HG02623 (cell line): Measurements from ENCODE around the gene ANKLE1.

Experiments
- ATAC-seq: cut with Tn5 transposase; IDR thresholded peaks from one replicate; pipeline ENCODE4 v1.9.1; 2021; ENCODE audit warnings: moderate library complexity; ENCODE audit not compliant: unreplicated experiment

The ANKLE1 gene

DNA sequence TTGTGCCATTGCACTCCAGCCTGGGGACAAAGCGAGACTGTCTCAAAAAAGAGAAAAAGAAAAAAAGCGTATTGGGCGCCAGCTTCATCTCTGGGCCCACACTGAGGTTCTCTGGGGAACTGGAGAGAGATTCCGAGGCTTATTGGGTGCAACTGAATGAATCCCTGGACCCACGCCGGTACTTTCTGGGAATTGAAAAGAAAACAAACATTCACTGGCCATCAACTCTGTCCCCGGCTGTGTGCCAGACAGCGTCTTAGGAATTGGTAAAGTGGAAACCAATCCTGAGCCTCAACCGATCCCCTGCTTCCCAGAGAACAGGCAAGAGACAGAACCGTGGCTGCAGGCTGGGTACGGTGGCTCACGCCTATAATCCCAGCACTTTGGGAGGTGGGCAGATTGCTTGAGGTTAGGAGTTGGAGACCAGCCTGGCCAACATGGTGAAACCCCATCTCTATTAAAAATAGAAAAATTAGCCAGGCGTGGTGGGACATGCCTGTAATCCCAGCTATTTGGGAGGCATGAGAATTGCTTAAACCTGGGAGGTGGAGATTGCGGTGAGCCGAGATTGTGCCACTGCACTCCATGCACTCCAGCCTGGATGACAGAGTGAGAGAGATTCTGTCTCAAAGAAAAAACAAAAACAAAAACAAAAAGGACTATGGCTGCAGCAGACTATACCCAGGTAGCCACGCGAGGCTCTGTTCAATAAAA, 44.3 kb downstream of the ANKLE1 start:
- no peak for ATAC-seq

DNA sequence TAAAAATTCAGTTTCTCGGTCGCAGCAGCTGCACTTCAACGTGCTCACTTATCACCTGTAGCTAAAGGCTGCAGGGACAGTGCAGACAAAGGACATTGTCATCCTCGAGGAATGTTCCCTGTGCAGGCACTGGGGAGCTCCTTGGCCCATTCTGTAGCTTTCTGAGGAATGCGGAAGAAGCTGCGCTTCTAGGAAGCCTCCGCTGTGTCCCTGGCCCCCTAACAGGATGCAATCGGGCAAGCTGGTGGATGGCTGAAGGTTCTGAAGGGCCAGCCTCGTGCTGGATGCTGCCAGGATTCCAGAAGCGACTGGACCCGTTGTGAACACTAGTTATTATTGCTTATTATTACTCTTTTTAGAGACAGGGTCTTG, 44.9 kb downstream of the ANKLE1 start:
- ATAC-seq: no peak

DNA sequence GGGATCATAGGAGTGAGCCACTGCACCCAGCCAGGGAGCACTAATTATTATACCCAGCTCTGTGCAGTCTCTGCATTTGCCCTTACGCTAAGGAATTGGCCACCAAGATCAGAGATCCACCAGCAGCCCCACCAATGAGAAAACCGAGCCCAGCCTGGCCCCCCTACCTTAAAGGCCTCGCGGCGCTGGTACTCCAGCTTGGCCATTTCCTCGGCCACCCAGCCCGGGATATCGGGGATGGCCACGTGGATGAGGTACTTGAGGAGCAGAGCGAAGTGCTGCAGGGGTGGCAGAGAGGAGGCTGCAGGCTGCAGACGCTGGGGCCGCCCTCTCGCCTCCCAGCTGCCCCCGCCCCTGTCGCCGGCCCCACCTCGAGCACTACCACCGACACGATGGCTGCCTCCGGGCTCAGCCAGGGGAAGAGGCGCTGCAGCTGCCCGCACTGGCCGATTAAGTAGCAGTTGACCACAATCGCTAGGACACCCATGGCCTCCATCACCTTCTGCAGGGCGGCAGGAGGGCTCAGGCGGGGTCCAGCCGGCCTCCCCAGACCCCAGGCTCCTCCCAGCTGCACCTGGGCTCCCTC, 45.5 kb downstream of the ANKLE1 start:
- ATAC-seq: no peak

DNA sequence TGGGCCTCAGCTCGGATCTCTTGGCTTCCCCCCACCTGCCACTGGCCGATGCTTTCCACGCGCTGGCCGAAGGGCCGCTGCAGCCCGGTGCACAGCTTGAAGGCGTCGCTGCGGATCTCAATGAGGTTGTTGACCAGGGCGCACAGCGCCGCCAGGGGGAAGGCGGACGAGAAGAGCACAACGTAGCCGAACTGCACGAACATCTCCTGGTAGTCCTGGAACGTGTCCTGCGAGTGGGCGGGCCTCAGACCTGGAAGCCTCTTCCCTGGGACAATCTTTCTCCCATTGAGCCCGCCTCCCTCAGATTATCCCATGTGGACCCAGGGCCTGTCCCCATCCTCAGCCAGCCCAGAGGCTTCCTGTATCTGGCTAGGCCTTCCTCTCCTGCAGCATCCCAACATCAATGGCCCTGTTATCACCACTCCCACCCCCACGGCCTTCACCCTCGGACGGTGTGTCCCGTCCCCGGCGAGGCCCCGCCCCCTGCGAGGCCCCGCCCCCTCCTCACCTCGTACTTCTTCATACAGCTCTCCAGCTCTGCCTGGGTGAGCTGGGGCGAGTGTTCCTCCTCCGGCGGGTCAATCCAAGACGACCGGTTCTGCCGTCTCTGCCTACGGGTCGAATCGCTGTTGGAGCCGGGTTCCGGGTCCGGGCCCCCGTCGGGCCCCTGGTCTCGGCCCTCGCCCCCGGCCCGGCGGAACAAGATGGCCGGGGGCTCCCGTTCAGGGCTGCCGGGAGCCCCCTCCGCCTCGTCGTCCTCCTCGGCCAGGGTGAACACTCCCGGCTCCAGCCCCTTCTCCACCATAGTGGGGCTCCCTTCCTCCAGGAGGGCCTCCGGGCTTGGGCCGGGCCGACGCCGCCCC, 46.2 kb downstream of the ANKLE1 start:
- ATAC-seq: no peak

DNA sequence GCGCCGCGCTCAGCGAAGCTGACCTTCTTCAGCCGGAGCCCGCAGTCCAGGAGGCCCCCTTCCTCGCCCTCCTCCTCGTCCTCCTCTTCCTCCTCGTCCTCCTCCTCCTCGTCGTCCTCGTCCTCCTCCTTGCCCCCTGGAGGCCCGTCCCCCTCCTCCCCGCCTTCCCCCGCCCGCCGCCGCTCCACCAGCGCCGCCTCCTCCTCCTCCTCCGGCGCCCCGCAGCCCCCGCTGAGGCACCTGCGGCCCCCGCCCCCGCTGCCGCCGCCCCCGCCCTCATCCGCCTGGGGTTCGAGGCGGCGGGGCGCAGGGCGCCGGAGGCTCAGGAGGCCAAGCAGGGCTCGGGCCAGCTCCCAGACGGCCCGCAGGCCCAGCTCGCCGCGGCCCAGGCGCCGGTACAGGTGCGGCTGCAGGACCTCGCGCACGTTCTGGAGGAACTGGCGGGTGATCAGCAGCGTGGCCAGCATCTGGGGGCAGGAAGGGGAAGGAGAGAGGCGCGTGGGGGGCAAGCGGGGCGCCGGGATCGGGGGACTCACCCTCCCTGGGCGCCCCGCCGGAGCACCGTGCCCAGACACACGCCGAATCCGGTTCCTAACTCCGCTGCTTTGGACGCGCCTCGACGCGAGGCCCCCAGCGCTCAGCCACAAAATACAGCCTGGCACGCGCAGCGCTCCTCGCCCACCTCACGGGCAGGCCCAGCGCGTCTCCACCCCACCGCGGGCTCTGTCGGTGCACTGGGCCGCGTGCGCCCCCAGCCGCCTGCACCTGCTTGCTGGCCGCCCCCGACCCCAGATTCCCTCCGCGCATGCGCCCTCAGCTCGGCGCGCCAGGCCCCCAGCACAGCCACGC, 47.0 kb downstream of the ANKLE1 start:
- no peak for ATAC-seq

DNA sequence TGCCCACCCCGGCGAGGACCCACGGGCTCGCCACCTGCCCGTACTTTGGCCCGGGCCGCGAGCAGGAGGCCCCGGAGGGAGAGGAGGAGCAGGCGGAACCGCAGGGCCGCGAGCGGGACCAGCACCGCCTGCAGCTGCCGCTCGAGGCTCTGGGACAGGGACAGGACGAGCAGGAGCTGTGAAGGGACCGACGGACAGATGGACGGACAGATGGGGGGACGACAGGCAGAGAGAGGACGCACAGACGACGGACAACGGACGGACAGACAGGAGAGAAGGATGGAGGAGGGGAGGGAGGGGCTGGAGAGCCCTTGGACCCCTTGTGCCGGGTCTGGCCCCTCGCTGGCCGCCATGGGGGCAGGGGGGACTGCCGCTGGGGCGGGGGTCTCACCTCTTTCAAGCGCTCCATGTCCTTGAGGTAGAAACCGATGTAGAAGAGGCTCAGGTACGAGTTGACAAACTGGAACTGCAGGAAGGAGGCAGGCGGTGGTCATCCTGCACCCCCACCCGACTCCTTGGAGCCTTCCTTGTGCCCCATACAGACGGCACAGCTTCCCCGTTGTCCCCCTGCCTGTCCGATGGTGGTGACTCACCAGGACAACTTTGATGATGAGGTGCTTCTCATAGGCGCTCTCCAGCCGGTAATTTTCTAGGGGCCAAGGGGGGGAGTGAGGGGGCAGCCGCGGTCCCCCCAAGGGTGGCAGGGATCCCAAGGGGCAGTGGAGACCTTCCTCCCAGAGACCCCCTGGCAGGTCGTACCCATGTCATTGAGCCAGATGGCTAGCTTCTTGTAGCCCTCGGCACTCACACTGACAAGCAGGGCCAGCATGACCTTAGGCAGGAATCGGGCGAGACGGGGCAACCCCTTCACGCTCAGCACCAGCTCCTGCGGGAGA, 47.9 kb downstream of the ANKLE1 start:
- no peak for ATAC-seq

DNA sequence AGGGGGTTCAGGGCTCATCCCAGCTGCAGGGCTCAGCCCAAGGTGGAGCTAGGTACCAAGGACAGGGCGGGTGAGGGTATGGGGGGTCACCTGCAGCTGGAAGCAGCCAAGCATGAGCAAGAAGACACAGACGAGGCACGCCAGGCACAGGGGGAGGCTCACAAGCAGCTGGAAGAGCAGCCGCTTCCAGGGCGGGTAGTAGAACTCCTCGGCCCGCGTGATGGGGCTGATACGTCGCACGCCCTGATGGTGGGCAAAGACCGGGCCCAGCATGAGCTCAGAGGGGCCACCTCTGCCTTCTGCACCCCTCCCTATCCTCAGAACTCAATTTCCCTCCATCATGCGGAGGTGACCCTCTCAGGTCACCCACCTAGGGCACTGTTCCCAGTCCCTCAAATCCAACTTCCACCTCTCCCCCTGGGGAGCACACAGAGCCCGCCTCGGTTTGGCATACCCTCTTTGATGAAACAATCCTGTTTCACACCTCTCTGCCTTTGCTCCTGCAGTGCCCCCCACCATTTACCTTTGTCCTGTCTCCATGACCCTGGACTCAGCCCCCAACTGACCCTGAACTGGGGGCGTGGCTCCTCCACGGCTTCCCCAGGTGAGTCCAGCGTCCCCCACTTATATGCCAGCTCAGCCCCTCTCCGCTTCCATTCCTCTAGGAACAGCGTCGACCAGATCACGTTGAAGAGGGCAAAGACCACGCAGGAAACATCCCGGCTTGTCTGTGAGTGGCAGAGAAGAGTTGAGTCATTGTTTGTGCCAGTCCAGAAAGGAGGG, 48.8 kb downstream of the ANKLE1 start:
- ATAC-seq: no peak

DNA sequence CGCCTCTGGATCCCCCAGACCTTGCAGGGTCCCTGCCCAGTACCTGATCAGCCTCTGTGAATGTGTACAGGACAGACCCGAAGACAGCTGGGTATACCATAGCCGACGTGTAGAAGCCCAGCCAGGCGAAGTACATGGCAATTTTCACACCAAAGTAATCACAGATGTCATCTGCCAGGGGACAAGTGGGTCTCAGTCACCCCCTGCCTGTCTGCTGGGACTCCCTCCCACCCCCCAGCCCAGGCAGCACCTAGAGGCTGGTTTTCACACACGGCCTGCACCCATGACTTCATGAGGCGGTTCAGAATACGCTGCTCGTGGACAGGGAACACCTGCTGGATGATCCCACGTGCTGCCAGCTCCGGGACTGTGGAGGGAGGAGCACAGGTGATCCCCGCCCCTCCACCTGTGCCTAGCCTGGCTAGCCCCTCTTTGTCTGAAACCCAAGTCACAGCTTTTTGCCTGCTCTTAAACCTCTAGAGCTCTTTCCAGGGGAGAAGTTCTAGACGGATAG, 49.4 kb downstream of the ANKLE1 start:
- ATAC-seq: no peak

DNA sequence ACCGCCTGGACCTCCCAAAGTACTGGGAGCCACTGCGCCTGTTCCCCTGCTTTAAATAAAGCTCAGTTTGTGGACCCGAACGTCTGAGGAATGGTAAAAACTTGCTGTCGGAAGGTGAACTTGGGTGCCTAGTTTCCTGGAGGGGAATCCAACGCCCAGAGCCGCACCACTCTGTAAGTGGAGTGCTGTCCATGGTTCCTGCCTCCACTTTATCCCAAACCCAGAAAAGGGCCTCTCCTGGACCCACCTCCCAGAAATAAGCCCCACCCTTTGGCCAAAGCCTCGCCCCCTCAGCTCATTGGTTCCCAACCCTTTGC, 50.6 kb downstream of the ANKLE1 start:
- ATAC-seq: no peak

DNA sequence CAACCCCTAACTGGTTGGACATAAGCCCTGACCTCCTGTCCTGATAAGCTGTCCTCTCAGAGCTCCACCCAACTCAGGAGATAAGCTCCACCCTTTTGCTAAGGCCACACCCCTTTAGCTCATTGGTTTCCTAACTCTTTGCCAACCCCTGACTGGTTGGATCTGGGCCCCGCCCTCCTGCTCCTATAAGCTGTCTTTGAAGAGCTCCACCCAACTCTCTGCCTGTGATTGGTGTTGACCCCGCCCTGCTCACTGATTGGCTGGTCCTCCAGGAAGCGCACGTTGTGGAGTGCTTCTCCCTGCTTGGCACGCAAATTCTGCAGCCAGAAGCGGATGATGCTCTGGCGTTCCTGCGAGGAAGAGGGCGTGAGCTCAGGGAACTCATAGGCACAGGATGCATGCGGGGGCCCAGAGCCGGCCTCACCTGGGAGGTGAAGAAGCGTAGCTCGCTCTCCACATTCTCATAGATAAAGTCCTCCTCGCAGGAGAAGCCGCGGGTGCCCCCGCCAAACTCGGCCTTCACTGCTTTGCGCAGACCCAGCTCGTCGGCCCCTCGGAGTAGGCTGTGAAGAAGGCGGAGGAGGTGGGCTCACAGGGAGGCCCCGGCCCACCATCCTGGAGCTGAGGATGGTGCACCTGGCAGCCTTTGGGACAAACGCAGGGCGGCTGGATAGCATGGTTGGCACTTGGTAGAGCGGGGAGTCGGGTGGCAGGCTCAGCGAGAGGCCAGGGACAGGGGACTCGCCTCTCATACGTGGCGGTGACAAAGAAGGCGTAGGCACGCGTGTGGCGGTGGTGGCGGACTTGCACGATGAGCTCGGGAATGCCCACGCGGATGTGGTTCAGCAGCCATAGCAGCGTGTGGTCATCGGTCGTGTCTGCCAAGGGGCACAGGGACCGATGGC, 51.2 kb downstream of the ANKLE1 start:
- no peak for ATAC-seq

DNA sequence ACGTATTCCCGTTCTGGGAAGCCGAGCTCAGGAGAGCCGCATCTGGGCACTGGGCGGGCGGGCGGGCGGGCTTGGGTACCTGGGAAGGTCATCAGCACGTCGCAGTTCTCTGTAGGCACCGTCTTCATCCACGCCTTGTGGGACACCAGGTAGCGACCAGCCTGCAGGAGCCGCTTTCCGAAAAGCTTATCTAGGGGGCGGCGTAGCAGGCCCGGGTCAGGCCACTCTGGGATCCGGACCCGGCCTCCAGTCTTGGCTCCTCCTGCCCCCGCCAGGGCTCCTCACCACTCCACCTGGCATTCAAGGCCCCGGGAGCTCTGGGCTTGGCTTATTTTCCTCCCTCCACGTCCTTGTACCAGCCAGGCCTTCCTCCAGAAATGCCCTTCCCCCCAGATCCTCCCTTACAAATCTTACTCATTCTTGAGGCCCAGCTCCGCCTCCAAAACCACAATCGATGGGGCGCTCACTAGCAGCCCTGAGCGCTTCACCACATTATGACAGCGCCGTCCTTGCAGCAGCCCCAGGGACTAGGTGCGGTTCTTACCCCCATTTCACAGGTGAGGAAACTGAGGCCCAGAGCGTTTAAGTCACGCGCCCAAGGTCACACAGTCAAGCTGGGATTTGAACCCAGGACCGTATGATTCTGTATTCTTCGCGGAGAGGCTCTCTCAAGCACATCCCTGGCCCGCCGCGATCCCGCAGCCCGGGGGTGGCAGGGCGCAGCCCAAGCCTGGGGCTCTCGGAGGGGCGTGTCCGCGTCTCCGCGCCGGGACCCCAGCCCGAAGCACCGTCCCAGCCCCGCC, 52.1 kb downstream of the ANKLE1 start:
- no peak for ATAC-seq

DNA sequence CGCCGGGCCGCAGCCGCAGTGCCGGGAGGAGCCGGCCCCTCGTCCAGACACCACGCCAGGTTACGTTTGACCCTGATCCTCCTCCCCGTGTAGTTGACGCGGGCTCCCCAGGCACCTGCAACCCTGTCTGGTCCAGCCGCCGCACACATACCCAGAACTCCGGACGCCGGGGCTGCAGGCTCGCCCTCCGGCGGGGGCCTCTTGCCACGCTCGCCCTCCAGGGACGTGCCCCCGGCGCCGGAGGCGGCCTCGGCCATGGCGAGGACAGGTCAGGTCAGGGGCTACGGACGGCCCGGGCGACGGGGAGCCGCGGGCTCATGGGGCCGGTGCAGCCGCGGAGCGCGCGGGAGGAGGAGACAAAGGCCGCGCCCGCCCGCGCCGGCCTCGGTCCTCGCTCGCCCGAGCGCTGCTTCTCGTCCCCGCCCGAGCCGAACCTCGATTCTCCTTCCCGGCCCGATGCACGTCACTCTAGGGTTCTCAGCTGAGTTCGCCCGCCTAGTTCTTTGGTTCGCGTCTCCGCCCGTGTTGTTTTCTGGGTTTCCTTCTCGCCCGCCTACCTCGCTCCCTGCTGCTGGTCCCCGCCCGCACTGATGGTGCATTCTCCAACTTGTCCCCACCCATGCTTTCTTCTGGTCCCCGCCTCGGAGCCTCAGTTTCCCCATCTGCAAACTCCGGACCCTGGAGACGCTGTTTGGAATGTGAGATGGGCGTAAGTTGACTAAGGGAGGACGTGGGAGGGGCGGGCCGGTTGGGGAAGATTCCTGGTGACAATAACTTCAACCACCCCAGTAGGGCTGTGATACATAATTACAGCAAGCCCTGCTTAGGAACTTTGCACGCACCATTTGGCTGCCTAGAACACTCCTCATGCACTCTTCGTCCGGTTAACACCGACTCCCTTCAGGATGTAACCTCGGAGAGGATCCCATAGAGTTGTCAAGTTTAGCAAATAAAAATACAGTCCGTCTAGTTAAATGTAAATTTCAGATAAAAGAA, 53.0 kb downstream of the ANKLE1 start, which contains the start of gene ANO8:
ANO8 (minus strand) TSS at position 442 of the 996 bp plus-strand sequence; CDS start at position 257, 185 bp downstream.
- ATAC-seq: peak; percentile 35

DNA sequence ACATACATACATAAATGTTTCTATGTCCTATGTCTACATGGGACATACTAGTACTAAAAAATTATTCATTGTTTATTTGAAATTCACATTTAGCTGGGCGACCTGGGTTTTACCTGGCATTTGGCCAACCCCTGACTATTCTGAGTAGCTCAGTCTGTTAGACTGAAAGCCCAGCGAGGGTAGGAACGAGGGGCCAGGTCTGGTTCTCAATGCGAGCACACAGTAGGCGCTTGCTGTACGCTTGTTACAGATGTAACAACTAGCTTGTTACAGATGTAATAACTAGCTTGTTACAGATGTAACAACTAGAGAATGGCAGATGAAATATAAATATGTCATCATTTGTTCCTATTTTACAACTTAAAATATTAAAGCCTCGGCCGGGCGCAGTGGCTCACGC, 53.9 kb downstream of the ANKLE1 start:
- ATAC-seq: no peak
